K562 (cell line): ENCODE results near the gene CLCN6. TPM values are rescaled to one million over a fixed set of nuclear protein-coding genes. Genes with fewer than 3 reads are reported as not detected.

ENCODE experiments used
- ELF4 ChIP-seq: fragments of 450-650 bp; formaldehyde crosslinking; IDR thresholded peaks from 2 replicates; pipeline ENCODE4 v1.4.0; 2022; ENCODE audit warnings: missing genetic modification characterization
- GTF2A2 ChIP-seq: IDR thresholded peaks from 2 replicates; pipeline ENCODE4 v1.6.1; 2016; ENCODE audit warnings: mild to moderate bottlenecking, missing genetic modification characterization, missing compliant biosample characterization
- HDAC8 ChIP-seq: fragments of 450-650 bp; IDR thresholded peaks from 2 replicates; pipeline ENCODE4 v1.6.1; 2016; ENCODE audit warnings: mild to moderate bottlenecking, missing genetic modification characterization, moderate library complexity, missing compliant biosample characterization
- HLTF ChIP-seq: fragments of 450-650 bp; IDR thresholded peaks from 2 replicates; pipeline ENCODE4 v1.6.1; 2016
- MAZ ChIP-seq, 2 experiments: fragments of 450-650 bp in 1 of 2; sonication (generic) in 1 of 2; formaldehyde crosslinking; IDR thresholded peaks in 1 of 2; conservative IDR thresholded peaks in 1 of 2; 2 replicates each; pipeline versions ENCODE4 v1.4.0 to v1.5.0; 2020; ENCODE audit warnings: mild to moderate bottlenecking in 1 of 2, missing genetic modification reagents in 1 of 2
- NR3C1 ChIP-seq: sonication (generic); formaldehyde crosslinking; IDR thresholded peaks from 2 replicates; pipeline ENCODE4 v1.8.1; 2022; ENCODE audit warnings: missing genetic modification reagents
- OTX1 ChIP-seq: fragments of 450-650 bp; formaldehyde crosslinking; IDR thresholded peaks from 2 replicates; pipeline ENCODE4 v1.4.0; 2022; ENCODE audit warnings: mild to moderate bottlenecking
- POU5F1 ChIP-seq: fragments of 150-350 bp; IDR thresholded peaks from 2 replicates; pipeline ENCODE4 v1.6.1; 2014; ENCODE audit warnings: borderline replicate concordance, low read length, low read depth, mild to moderate bottlenecking; ENCODE audit not compliant: partially characterized antibody
- PRPF4 ChIP-seq: fragments of 200-400 bp; formaldehyde crosslinking; IDR thresholded peaks from one replicate; pipeline ENCODE4 v1.6.1; 2017; ENCODE audit warnings: low read length, low read depth, mild to moderate bottlenecking; ENCODE audit not compliant: insufficient read depth, poor library complexity, severe bottlenecking
- PURB ChIP-seq: sonication (generic); formaldehyde crosslinking; IDR thresholded peaks from 2 replicates; pipeline ENCODE4 v1.9.0; 2021; ENCODE audit warnings: low read depth, mild to moderate bottlenecking, missing genetic modification reagents
- RB1 ChIP-seq: fragments of 450-650 bp; IDR thresholded peaks from 2 replicates; pipeline ENCODE4 v1.6.1; 2017; ENCODE audit warnings: low read depth, mild to moderate bottlenecking
- SAFB2 ChIP-seq: fragments of 200-400 bp; formaldehyde crosslinking; IDR thresholded peaks from 2 replicates; pipeline ENCODE4 v1.6.1; 2018; ENCODE audit warnings: borderline replicate concordance, low read length, low read depth, moderate library complexity; ENCODE audit not compliant: severe bottlenecking
- STAT5B ChIP-seq: fragments of 250-450 bp; sonication (Bioruptor Pico); IDR thresholded peaks from 2 replicates; pipeline ENCODE4 v1.8.0; 2021; ENCODE audit warnings: mild to moderate bottlenecking, inconsistent platforms
- TAF9B ChIP-seq: fragments of 450-650 bp; IDR thresholded peaks from 2 replicates; pipeline ENCODE4 v1.6.1; 2018; ENCODE audit warnings: mild to moderate bottlenecking; ENCODE audit not compliant: partially characterized antibody
- TEAD2 ChIP-seq: fragments of 450-650 bp; IDR thresholded peaks from 2 replicates; pipeline ENCODE4 v1.6.1; 2016; ENCODE audit warnings: missing genetic modification characterization, control low read depth, missing compliant biosample characterization
- ZNF77 ChIP-seq: fragments of 250-450 bp; sonication (Bioruptor Pico); IDR thresholded peaks from 2 replicates; pipeline ENCODE4 v1.5.0; 2020
- ZSCAN32 ChIP-seq: fragments of 450-650 bp; formaldehyde crosslinking; IDR thresholded peaks from 2 replicates; pipeline ENCODE4 v1.4.0; 2020; ENCODE audit warnings: mild to moderate bottlenecking, moderate library complexity
- polyA plus RNA-seq, 8 experiments: library from polyadenylated mRNA; depleted of rRNA in 4 of 8; stranded (reverse) in 5 of 8; unstranded in 3 of 8; fragments of >200 nt; fragmentation: Nextera tagmentation in 2 of 8; fragmentation: Illumina TruSeq in 1 of 8; extraction: Ambion mirVana in 2 of 8; extraction: Trizol in 1 of 8; gene quantifications; 2 replicates each; pipeline versions ENCODE4 v1.2.1 to v1.2.3, GENCODE V29; 2011 to 2014; ENCODE audit warnings: inconsistent platforms in 1 of 8, missing spikeins in 1 of 8
- total RNA-seq, 7 experiments: library from RNA; depleted of rRNA in 6 of 7; stranded (reverse); fragments of >200 nt in 6 of 7; fragmentation: Illumina TruSeq in 2 of 7; extraction: Trizol in 2 of 7; gene quantifications; 2 replicates each; pipeline versions ENCODE4 v1.2.1 to v1.2.3, GENCODE V29; 2011 to 2021; ENCODE audit warnings: low replicate concordance in 1 of 7
- TF ChIP-seq, protein P1 (sequence below): fragments of 450-650 bp; IDR thresholded peaks from 2 replicates; pipeline ENCODE4 v1.6.1; 2016; ENCODE audit warnings: borderline replicate concordance
- TF ChIP-seq, protein P2 (sequence below), 2 experiments: IDR thresholded peaks in 1 of 2; conservative IDR thresholded peaks in 1 of 2; 2 replicates each; pipeline ENCODE4 v1.6.1; 2016; ENCODE audit warnings: low read depth in 2 of 2, mild to moderate bottlenecking in 1 of 2, missing compliant biosample characterization in 1 of 2, missing genetic modification characterization in 1 of 2, moderate library complexity in 1 of 2
- TF ChIP-seq, protein P3 (sequence below): IDR thresholded peaks from 2 replicates; pipeline ENCODE4 v1.6.1; 2014; ENCODE audit warnings: antibody characterized with exemption

CLCN6 gene
- total and polyA plus RNA-seq, 9 of the 15 experiments (the other 6 are each of a cell fraction or from before 2014, with no cell fraction given), result 2.0 to 21.8 (median 13.6) TPM

DNA sequence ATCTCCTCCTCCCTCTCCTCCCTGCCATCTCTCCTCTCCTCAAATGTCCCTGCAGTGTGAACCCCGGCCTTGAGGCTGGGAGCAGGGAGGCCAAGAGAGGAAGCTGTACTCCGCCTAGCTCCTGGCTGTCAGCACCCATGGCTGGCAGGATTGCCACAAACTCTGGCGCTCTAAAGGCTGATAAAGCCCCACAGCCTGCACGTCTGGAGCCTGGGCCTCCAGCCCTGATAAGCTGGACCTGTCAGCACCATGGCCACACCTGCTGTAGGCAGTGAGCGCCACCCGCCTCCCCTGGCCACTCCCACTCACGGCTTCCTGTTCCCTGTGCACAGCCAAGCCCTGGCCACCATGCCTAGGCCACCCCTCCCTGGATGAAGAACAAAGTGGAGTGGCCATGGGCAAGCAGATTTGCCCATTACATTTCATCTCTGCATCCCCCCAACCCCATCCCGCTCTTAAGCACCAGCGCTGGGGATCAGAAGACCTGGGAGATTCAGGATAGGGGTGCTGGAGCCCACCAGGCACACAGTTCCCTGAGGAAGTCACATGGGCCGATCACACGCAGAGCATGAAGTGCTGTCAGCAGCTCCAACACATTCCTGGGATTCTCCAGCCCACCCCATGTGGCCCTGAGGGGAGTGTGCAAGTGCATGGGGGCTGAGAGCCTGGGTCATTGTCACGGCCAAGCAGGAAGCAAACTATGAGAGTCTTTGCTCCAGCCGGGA lies 77.0 kb downstream of the CLCN6 start (continued):
- TF ChIP-seq ZSCAN32 (CRISPR knock-in tag) (no peak), SAFB2 (no peak), GTF2A2 (tag) (no peak), OTX1 (CRISPR knock-in tag) (peak; percentile 60; the same call in 1 of the 2 replicates), NR3C1 (CRISPR knock-in tag) (no peak), HDAC8 (no peak), HLTF (peak; percentile 71; the same call in 1 of the 2 replicates), ELF4 (CRISPR knock-in tag) (peak; percentile 90; the same call in 1 of the 2 replicates), TAF9B (no peak), STAT5B (CRISPR knock-in tag) (no peak), PURB (CRISPR knock-in tag) (no peak), RB1 (peak; percentile 75; the same call in 1 of the 2 replicates), TEAD2 (tag) (no peak), ZNF77 (CRISPR knock-in tag) (no peak), MAZ (CRISPR knock-in tag; conservative IDR thresholded peaks at IDR 0.05 in 1 of 2, IDR thresholded peaks at IDR 0.05 in 1 of 2) (peak; percentile 83 to 95), POU5F1 (peak; percentile 14), PRPF4 (no peak)
- TF ChIP-seq, protein P1, sequence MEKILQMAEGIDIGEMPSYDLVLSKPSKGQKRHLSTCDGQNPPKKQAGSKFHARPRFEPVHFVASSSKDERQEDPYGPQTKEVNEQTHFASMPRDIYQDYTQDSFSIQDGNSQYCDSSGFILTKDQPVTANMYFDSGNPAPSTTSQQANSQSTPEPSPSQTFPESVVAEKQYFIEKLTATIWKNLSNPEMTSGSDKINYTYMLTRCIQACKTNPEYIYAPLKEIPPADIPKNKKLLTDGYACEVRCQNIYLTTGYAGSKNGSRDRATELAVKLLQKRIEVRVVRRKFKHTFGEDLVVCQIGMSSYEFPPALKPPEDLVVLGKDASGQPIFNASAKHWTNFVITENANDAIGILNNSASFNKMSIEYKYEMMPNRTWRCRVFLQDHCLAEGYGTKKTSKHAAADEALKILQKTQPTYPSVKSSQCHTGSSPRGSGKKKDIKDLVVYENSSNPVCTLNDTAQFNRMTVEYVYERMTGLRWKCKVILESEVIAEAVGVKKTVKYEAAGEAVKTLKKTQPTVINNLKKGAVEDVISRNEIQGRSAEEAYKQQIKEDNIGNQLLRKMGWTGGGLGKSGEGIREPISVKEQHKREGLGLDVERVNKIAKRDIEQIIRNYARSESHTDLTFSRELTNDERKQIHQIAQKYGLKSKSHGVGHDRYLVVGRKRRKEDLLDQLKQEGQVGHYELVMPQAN, result no peak; the same call in 1 of the 2 replicates
- TF ChIP-seq, protein P2, sequence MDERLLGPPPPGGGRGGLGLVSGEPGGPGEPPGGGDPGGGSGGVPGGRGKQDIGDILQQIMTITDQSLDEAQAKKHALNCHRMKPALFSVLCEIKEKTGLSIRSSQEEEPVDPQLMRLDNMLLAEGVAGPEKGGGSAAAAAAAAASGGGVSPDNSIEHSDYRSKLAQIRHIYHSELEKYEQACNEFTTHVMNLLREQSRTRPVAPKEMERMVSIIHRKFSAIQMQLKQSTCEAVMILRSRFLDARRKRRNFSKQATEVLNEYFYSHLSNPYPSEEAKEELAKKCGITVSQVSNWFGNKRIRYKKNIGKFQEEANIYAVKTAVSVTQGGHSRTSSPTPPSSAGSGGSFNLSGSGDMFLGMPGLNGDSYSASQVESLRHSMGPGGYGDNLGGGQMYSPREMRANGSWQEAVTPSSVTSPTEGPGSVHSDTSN (CRISPR knock-in tag; IDR thresholded peaks at IDR 0.05; ENCODE audit: low read depth), result peak; percentile 67
- TF ChIP-seq, protein P2 (tag; conservative IDR thresholded peaks at IDR 0.05; ENCODE audit: low read depth), result peak; percentile 98
- TF ChIP-seq, protein P3, sequence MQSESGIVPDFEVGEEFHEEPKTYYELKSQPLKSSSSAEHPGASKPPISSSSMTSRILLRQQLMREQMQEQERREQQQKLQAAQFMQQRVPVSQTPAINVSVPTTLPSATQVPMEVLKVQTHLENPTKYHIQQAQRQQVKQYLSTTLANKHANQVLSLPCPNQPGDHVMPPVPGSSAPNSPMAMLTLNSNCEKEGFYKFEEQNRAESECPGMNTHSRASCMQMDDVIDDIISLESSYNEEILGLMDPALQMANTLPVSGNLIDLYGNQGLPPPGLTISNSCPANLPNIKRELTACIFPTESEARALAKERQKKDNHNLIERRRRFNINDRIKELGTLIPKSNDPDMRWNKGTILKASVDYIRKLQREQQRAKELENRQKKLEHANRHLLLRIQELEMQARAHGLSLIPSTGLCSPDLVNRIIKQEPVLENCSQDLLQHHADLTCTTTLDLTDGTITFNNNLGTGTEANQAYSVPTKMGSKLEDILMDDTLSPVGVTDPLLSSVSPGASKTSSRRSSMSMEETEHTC, result peak; percentile 66; the same call in 1 of the 2 replicates
